GM21515 (cell line): ENCODE data around the gene TMEM114.

Experiments
- ATAC-seq: cut with Tn5 transposase; IDR thresholded peaks from one replicate; pipeline ENCODE4 v1.9.1; 2021; ENCODE audit not compliant: unreplicated experiment

TMEM114 gene

GRCh38 chr16:8551388-8552332 lies 38.7 kb downstream of the TMEM114 start:
- no peak for ATAC-seq

DNA sequence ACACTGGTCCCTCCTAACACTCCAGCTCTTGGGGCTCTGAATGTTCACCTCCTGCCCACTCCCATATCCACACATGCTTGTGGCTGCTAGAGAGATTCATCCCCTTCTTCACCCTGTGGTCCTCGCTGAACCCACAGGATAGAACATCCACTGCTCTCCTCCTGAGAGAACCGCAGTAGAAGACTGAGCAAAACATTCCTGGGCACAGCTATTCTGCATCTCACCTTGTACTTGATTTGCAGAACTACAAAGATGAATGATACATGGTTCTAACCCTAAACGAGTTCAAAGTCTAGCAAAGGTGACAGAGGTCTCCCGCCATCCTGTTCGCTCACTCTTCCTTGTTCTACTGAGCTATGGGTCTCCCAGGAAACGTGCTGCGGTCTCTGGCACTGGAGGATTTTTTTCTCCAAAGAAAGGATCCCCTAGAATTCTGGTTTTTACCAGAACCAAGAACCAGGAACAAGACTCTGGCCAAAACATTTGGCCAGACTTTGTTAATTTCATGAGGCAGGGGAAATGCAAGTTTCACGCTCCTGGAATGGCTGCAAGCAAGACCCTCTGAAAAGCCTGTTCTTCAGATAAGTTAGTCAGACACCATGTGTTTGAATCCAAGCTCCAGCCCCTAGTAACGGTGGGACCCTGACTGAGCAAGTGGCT lies 39.5 kb downstream of the TMEM114 start:
- ATAC-seq: no peak

GRCh38 chr16:8549843-8550412 lies 40.4 kb downstream of the TMEM114 start:
- no peak for ATAC-seq

GRCh38 chr16:8548166-8548565 lies 42.1 kb downstream of the TMEM114 start:
- no peak for ATAC-seq

DNA sequence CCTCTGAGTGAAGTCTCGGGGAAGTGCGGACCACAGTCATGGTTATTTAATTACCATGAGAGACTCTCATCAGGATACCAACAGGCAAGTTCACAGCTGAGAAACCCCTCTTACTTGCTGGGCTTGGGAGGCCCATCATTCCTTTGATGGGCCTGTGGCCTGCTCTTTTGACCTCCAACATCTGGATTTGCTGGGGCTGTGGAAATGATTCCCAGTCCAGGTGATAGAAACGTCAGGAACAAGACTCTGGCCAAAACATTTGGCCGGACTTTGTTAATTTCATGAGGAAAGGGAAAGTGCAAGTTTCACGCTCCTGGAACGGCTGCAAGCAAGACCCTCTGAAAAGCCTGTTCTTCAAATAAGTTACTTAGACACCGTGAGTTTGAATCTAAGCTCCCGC lies 42.5 kb downstream of the TMEM114 start:
- ATAC-seq: no peak

DNA sequence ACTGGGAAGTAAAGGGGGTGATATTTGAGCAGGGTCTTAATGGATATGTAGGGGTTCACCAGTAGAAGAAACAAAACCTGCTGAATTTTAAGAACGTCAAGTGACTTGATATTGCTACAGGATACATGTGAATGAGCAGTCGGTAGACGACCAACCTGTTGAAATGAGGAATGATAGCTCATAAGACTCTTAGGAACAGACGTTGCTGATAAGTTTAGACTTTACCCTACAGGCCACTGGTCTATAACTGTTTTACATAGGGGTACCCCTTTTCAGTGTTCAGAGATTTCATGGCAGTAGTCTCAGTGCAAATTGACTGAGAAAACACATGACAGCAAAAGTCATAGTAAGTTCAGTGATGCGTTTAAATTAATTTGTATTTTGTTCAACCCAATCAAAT lies 45.9 kb downstream of the TMEM114 start:
- ATAC-seq: no peak

DNA sequence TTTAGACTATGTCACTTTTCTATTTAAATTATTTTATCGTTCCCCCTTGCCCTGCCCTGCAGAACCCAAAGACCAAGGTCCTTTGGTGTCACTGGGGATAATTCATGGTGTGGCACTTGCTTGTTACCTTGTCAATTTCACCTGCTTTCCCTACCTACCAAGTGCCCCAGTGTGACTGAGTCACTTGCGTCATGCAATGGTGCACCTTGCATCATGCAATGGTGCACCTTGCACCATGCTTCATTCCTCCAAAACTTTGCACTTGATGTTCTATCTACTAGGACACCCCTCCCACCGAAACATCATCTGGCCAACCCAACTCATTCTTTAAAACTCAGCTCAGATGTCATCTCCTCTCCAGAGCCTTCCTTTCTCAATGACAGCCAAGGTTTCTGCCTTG lies 47.1 kb downstream of the TMEM114 start:
- ATAC-seq: no peak

GRCh38 chr16:8542393-8542792 lies 47.9 kb downstream of the TMEM114 start:
- ATAC-seq: no peak

- no peak for ATAC-seq
Observed at GRCh38 chr16:8541868-8542267, 48.4 kb downstream of the TMEM114 start.

GRCh38 chr16:8537691-8538342 lies 52.5 kb downstream of the TMEM114 start:
- ATAC-seq: no peak

GRCh38 chr16:8533509-8533908 lies 56.8 kb downstream of the TMEM114 start:
- ATAC-seq: no peak

GRCh38 chr16:8530752-8531384 lies 59.4 kb downstream of the TMEM114 start:
- no peak for ATAC-seq

GRCh38 chr16:8528471-8528870 lies 61.8 kb downstream of the TMEM114 start:
- ATAC-seq: no peak

DNA sequence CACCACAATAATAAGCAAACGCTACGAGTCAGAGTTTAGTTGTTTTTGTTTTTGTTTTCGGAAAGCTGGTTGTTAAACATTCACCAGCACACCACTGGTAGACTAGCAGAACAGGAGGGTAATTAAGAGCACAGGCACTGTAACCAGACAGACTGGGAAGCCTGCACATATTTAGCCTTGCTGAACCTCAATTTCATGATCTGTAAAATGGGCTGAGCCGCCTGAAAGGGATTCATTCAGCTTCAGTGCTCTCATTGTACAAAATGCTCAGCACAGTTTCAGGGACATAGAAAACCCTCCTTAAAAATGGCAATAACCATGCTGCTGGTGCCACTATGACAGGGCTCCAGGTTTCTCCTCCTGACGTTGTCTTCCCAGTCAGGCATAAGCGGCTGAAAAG lies 66.4 kb downstream of the TMEM114 start:
- no peak for ATAC-seq

DNA sequence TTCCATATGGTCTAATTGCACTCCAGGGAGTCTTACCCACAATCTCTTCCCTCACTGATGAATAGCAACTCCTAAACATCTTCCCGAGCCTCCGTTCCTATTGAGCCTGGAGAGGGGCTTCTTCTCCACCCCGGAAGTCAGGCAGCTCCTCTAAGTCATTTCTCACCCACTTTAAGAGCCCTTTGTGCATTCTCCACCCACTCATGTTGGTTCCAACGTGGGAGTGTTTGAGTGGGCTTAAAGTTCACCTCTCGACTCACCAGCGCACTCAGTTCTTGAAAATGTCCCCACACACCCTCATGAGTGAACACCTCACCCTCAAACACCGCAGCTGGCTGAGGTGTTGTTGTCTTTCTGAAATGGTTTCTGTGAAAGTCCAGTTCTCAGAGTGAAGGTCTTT lies 67.6 kb downstream of the TMEM114 start:
- no peak for ATAC-seq

DNA sequence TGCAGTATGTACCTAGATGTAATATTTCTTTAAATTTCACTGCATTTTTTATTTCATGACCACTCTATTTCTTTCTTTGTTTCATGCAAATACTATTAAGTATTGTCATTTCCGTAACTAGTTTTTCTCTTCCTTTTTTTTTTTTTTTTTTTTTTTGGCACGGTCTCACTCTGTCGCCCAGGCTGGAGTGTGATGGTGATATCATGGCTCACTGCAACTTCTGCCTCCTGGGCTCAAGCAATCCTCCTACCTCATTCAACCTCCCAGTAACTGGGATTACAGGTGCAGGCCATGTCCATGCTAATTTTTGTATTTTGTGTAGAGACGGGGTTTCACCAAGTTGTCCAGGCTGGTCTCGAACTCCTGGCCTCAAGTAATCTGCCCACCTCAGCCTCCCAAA lies 70.7 kb downstream of the TMEM114 start:
- ATAC-seq: no peak
